EH (cell line): Measurements from ENCODE around the gene SEC61G.

ENCODE experiments used
- DNase-seq: peaks from one replicate; pipeline ENCODE4 v3.0.0-alpha.2; 2015; ENCODE audit warnings: low read depth

SEC61G gene

DNA sequence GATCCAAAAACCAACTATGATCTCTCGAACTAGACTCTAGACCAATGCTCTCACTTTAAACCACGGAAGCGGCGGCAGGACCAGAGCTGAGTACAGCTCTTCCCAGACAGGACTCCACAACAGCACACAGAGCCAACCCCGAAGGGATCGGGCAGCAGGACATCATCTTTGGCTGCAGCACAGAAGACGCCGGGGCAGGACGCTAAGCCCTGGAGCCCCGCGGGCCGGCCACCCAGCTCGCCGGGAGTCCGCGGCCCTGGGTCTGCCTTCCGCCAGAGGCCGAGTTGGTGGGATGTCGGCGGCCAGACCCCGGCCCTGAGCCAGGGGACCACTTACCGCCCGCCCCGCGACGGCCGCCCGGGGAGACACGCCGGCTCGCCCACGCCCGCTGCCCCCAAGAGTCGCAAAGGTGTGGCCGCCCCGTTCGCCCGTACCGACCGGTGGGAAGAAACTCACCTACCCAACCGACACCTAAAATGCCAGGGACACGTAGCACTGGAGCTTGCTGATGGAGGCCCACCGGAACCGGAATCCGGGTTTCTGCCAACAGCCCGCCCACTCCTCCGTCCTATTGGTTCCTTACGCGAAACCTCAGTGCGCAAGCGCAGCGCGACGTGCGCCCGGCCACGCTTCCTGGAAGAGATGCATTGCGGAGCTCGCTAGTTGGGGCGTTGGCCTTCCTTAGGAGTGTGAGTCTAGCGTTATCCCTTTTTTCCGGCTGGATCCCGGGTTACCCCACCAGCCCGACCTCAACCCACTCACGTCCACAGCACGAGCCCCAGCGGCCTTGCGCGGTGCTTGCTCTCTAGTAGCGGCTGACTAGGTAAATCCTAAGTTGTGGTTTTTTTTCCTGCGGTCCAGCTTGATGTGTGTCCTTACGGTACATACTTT, at the start of gene SEC61G:
Gene SEC61G, minus strand, starts transcription at position 510 of the 891 bp plus-strand sequence. CDS start 1,623 bp downstream, outside the sequence.
- DNase-seq = peak; percentile 97

GRCh38 chr7:54802841-54803240, 43.8 kb upstream of the SEC61G start:
- DNase-seq = peak; percentile 11

- no peak for DNase-seq
These were observed 43.1 kb upstream of the SEC61G start for GRCh38 chr7:54802114-54802513.

DNA sequence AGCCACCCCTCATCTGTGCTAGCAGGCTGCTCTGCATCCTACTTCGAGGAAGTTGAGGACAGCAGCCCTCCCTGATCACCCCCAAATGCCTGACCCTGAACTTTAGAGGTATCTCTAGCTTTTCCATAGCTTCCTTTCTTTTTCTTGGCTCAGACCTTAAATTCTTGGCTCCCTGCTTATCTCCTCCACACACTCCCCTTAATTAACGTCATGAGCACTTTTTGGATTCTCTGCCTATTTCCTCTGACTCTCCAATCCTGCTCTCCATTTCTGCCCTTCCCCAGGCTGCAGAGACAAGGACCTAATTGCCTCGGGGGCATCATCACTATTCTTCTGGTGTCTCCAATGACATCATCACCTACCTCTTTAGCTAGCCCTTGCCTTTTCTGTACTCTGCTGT, 40.8 kb upstream of the SEC61G start:
- DNase-seq = peak; percentile 18

DNA sequence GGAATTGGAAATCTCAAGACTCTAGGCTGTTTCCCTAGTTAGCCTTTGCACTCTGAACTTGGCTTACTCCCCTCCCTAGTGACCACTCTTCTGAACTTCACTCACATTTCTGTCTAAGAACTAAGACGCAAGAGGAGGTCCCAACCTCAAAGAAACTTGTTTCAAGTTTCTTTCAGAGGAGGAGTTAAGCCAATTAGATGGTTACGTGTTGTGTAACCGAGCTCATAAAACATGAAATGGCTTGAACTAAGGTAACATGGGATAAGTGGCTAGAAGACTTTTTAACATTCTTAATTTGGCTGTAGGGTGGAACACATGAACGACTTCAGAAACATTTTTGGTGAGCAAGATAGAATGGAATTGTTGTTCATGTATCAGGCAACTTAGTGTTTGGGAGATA, 39.5 kb upstream of the SEC61G start:
- no peak for DNase-seq

- no peak for DNase-seq
These were observed 37.8 kb upstream of the SEC61G start for GRCh38 chr7:54796853-54797252.

- DNase-seq = no peak
These were observed 37.1 kb upstream of the SEC61G start for GRCh38 chr7:54796150-54796549.

- no peak for DNase-seq
These were observed 33.4 kb upstream of the SEC61G start for GRCh38 chr7:54792383-54792782.

DNA sequence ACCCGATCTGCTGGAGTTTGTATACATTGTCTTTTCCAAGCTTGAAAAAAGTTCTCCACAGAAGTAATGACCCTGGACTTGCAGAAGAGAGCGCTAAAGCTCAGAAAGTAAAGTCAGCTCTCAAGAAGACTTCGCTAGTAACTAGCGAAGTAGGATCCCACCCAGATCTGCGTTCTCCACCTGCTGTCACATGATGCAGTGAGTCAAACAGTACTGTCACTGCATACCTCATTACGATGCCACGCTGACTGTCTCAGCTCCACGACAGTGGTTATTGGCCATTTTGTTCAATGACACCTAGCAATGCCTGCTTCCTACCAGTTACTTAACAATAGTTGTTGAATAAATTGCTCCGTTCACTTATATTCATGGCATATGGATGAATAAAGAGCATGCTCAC, 29.7 kb upstream of the SEC61G start:
- DNase-seq = peak; percentile 82

DNA sequence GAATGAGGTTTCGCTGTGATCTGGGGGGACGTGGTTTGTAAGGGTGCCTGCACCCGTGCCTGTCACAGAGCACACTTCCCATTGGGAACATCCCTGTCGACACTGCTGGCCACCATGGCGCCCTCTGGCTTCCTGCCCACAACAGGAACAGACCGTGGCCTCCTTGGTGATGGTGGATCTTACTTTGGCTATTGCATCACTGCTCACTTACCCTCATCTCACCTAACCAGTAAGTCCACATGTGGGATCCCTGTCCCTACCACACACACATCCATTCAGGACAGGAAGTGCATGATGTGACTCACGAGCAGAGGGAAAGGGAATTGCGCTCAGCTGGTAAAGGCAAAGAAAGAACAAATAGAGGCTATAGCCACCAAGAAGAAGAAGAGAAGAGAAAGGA, 26.2 kb upstream of the SEC61G start:
- peak; percentile 11 for DNase-seq

DNA sequence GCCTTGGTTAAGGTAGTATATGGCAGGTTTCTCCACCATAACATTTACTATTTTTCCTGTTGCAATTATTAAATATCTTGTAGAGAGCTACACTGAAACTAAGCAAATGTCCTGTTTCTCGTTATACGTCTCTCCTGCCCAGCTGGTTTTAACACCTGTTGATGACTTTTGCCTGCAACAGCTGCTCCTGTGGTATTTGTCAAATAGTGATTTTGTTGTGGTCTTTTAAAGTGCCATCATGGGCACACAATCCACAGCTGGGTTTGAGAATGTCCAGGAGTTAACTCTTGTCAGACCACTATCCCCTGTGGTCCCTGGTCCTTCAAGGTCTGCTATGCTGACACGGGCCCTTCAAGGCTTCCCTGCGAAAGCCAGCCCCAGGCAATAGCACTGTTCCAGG, 24.9 kb upstream of the SEC61G start:
- no peak for DNase-seq

- no peak for DNase-seq
These were observed 23.8 kb upstream of the SEC61G start for GRCh38 chr7:54782829-54783228.

DNA sequence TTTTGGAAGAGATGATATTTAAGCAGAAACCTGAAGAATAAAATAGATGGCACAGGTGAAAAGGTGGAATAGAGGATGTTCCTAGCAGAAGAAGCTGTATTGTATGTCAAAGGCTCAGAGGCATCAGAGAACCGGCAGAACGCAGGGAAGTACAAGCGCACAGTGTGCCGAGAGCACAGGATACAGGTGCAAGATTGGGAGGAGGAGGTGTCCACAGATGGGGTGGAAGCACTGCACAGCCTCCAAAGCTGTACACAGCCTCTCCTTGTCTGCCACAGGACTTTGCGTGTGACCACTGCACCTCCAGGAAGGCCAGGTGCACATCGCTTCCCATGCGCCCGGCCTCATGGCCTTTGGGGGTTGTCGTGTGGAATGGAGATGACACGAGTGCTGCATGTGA, 23.3 kb upstream of the SEC61G start:
- no peak for DNase-seq

GRCh38 chr7:54781134-54781920, 22.3 kb upstream of the SEC61G start:
- no peak for DNase-seq

DNA sequence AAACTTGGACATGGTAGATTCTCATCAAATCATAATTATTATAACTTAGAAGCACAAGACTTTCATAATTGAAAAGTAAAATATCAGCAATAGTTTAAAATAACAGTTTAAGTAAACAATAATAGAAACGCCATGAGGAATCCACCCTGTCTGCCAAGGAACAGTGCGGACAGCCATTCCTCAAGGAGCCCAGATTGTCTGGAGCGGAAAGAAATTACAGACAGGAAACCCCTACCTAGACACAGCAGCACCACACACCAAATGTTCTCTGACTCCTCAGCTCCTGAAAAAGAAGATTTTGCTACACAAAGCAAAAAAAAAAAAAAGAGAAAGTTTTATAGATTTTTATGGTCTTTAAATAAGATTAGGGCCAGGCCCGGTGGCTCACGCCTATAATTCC, 21.5 kb upstream of the SEC61G start:
- no peak for DNase-seq

DNA sequence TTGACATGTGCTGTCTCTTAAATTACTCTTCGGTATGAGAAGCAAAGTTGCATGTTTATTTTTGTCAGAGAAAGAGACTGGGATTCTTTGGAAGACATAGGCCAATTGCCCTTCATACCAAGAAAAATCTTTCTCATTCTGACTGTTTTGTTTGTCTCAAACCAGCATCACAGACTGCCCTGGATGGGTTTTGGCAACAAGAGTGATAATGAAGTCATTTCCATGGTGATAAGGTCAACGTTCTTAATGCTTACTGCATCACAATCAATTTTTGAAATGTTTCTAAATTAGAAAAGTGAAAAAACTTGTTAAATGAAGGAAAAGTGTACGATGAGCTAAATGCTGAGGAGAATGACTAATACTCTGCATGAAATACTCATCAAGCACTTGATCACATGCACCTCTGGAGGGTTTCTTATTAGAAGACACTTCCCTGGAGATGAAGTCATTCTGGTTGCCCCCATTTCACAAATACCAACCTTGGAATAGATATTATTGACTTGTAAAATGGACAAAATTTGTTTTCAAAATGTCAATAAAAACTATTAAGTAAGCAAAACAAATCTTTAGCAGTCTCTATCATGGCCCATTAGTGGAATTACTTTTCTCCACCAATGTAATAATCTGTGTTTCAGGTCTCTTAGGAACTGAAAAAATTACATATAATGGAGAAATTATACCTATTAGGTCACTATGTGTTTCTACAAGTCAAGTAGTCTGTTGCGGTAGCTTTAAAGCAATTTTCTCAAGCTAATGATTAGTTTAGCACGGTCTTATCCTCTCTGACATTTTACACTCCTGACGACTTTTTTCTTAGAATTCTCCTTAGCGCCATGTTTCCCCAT, 19.9 kb upstream of the SEC61G start:
- peak; percentile 14 for DNase-seq

GRCh38 chr7:54778166-54778565, 19.2 kb upstream of the SEC61G start:
- no peak for DNase-seq

DNA sequence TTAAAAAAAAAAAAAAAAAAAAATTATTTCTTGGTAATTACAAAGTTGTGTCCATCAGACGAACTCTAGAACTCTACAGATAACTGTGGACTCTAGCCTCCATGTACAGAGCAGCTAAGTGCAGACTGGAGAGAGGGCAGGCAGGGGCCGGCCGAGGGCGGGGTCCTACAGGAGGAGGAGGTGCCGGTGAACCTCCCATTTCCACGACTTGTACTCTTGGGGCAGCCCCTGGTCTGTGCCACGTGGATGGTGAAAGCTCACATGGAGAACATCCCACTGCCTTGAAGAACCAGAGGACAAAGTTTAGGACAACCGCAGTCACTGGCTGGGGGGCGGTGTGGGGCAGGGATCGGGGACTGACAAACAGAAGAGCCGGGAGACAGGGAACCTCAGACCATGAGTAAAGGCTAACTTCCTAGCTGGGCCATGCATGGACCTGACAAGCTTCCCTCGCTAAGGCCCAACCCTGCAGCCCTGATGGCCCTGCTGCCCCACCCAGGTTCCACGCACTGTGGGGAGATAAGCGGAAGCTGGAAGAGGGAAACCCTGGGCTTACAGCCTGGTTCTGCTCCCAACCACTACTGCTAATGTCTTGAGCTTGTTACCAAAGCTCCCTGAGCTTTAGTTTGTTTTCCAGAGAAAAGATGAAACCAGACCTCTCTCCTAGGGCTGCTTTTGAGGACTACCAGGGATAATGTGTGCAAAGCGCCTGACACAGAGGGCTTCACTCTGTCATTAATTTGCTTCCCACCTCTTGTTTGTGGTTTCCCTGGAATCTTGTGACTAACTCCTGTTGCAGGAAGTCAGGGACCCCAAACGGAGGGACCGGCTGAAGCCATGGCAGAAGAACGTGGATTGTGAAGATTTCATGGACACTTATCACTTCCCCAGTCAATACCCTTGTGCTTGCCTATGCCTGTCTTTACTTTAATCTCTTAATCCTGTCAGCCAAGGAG, 16.1 kb upstream of the SEC61G start:
- no peak for DNase-seq

GRCh38 chr7:54773472-54774399, 14.7 kb upstream of the SEC61G start:
- DNase-seq = peak; percentile 79

DNA sequence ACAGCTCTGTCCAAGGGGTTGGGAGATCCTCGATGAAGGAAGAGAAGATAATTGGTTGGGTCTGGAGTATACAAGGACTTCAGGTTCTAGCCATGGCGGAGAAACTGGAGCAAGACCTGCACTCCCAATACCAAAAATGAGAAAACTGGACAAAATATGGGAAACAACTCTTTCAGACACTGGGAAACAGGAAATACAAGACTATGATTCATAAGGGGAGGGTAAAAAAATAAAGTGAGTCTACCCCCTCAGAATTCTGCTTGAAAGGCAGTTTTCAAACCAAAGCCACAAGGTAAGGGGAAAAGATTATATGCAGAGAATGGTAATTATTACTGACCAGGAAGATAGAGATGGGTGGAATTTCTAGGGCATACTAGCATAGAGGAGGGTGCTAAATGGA, 10.2 kb upstream of the SEC61G start:
- peak; percentile 20 for DNase-seq
